SKM-1 treated with dmso at 0.1 percent for 144 hours (cell line): ENCODE data around the gene ANKS1B.
"Not testable (repeated sequence)": the region's sequence is repeated elsewhere in the genome, so short reads cannot be mapped to it uniquely, and the experiment has no call there.

ENCODE experiments used
- DNase-seq: peaks from one replicate; lab custom pipeline; 2025; ENCODE audit not compliant: unreplicated experiment; lab: John Stamatoyannopoulos, UW

Gene ANKS1B

GRCh38 chr12:98799822-98800221, 1184.9 kb downstream of the ANKS1B start:
- DNase-seq: no peak

- no peak for DNase-seq
Observed at GRCh38 chr12:98799146-98799810, 1185.5 kb downstream of the ANKS1B start.

DNA sequence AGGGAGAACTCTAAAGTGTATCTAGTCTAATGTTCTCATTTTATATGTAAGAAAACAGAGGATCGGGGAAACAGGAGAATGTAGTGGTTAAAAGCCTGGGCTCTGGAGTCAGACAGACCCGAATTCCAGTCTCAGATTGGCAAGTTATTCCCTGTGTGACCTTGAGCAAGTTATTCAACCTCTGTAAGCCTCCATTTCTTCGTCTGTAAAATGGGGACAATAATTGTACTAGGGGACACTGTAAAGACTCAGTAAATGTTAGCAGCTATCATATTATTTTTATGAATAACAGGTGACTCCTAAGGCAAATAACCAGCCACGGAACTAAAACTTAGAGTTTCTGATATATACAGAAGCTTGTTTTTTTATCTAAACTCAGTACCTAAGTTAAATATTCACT, 1187.5 kb downstream of the ANKS1B start:
- DNase-seq: no peak

DNA sequence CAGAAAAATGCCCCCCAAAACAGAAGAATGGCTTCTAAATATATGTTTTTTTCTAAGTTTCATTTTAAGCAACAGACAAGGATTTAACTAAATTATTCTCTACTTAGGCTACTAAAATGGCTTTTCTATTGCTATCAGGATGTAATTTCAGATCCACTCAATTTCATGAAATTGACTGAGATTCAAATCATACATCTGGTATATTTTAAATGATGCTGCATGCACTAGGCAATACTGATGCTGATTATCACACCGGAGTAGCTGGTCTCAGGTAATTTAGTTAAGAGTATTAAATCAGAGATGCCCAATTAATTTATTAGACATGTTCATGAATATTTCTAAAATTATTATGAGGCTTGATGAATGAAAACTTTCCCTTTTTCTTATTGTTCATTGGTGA, 1188.0 kb downstream of the ANKS1B start:
- no peak for DNase-seq

DNA sequence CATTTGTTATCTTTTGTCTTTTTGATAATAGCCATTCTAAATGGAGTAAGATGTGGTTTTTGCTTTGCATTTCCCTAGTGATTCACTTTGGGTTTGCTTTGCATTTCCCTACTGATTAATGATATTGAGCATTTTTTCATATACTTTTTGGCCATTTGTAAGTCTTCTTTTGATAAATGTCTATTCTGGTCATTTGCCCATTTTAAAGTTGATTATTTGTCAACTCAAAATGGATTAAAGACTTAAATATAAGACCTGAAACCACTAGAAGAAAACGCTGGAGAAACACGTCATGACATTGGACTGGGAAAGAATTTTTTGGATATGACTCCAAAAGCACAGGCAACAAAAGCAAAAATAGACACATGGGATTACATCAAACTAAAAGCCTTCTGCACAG, 1191.6 kb downstream of the ANKS1B start:
- DNase-seq: no peak

DNA sequence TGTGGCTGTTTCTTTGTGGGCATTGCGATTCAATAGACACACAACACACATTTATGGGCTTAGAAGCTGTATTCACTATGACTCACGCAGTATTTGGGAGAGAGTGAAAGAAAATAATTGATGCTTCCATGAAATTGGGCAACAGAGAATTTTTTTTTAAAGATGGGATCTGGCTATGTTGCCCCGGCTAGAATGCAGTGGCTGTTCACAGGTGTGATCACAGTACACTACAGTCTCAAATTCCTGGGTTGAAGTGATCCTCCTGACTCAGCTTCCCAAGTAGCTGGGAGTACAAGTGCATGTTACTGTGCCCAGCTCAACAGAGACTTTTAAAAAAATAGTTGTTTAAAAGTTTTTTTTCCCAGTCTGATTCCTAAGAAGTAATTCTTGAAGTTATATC, 1193.3 kb downstream of the ANKS1B start:
- DNase-seq: no peak

DNA sequence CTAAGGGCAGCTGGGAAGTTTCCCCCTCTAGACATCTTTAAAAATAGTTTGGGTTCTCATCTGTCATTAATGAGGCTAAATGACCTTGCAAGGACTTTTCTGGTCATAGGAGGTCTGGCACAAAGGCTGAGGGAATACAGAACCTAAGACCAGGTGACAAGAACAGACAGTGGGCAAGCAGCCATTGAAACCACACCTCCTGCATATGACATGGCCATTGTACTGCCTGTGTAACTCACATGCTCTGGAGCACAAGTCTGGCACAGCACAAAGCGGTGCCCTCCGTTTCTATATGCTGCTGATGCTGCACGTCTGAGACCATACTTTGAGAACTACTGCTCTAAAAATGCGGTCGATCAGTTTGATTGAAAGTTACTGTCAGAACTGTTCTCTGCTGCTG, 1196.3 kb downstream of the ANKS1B start:
- DNase-seq: no peak

DNA sequence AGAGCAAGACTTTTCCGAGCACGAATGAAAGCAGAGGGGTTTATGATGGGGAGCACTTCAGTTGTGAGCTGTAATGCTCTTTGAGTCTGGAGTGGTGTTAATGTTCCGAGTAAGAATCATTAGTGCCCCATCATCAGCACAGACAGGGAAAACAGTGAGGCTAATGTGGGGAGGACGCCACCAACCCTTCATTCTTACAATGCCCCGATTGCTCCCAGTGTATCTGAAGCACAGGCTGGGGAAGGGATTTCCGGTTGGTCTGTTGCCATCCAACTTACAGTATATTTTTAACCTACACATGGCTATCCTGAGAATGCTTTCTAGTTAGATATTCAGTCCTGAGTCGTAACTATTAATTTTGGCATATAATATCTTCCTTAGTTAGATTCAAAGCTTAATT, 1198.1 kb downstream of the ANKS1B start:
- no peak for DNase-seq

DNA sequence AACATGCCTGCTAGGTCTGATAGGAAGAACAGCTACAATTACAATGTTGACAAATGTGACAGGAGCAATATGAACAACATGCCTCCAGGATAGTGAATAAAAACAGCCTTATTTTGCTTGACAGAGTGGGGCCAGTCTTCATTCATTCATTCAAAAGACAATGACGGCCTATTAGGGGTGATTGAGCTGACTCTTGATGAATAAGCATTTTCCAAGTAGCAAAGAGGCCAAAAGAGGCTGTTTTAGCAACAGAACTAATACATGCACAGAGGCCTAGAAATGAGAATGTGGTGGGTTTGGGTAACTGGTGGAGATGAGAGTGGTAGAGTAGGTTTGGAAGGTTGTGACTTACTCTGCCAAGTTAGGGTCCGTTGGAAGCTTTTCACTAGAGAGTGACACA, 1201.3 kb downstream of the ANKS1B start:
- DNase-seq: no peak

GRCh38 chr12:98780261-98780660, 1204.5 kb downstream of the ANKS1B start:
- no peak for DNase-seq

- DNase-seq: no peak
Observed at GRCh38 chr12:98772818-98773217, 1211.9 kb downstream of the ANKS1B start.

GRCh38 chr12:98771811-98772752, 1212.7 kb downstream of the ANKS1B start:
- DNase-seq: no peak

DNA sequence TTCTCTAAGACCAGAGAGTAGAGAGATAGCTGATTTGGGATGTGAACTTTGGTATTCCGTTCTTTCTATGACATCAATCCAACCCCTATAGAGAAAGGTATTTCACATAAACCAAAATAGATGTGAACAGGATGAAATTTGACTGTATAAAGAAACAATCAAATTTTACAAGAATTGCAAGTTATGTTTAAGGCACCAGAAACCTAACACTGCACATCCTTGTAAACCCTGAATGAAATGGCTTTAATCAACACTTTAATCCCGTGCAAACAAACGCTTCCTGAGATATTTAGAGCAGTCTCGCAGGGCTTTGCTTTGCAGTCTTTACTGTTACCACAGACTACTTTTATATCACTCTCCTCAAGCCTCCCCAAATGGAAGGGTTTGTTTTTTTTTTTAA, 1214.5 kb downstream of the ANKS1B start:
- DNase-seq: no peak

- no peak for DNase-seq
Observed at GRCh38 chr12:98769068-98769467, 1215.7 kb downstream of the ANKS1B start.

DNA sequence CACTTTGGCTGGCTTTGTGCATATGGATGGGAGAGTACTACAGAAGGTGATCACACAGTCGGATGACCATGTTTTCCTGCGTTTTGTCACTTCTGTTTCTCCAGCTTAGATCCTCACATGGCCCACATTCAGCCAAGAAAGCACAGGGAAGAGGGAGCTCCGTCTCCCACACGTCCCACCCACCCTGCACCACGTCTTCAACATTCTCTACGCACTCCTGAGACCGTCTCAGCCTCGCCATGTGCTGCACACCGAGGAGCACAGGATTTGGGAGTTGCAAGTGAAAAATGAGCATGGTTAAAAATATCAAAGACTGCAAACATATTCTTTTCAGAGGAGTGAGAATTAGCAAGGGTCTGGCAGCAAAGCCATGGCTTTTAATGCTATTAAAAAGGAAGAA, 1217.5 kb downstream of the ANKS1B start:
- DNase-seq: no peak

DNA sequence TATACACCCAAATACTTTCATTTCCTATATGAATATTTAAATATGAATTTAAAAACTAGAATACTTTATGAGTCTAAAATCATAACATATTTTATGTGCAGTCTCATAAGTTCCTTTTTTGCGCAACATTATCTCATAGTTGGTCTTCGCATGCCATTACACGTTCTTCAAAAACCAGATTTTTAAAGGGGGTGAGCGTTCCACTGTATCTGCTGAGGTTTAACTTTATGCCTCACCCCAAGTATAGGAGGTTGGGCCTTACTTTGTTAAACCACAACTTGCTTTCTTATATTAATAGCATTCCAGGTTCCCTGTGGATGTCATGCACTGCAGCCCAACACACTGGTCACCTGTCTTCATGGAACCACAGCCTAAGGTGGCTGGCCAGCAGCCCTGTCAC, 1221.1 kb downstream of the ANKS1B start:
- no peak for DNase-seq

DNA sequence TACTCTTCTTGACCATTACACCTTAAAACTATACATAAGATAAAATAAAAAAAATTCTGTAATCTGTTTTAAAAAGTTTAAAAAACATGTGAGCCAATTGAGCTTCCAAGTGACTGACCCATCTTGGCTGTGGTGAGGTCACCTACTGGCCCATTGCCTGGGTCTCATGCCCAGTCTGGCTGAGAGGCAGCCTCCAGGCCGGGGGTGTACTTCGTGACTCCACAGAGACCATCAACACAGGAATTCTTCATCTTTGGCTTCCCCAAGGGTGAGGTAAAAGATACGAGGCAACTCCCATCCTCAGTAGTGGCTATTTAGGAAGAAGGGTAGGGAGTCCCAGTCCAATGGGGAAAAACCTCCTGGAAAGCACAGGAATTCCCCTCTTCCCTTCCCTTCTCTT, 1226.4 kb downstream of the ANKS1B start:
- DNase-seq: no peak

GRCh38 chr12:98757455-98757854, 1227.3 kb downstream of the ANKS1B start:
- DNase-seq: no peak

GRCh38 chr12:98755855-98756254, 1228.9 kb downstream of the ANKS1B start:
- DNase-seq: not testable (repeated sequence)

DNA sequence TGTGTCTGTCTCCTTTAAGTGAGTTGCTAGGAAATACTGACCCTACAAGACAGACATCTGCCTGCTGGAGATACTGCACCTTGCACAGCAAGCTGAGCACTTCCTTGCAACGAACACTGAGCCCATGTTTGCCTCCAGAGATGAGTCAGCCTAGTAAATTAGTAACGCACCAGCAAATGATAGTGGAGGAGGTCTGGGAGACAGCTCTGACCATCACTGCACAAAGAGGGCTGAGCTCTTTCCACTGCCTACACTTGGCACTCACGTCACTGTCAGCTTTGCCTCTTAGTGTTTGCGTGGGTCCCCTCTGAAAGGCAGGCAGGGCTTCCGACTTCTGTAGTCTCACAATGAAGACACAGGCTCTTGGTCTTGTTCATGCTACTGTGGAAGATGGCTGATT, 1230.6 kb downstream of the ANKS1B start:
- no peak for DNase-seq

- DNase-seq: no peak
Observed at GRCh38 chr12:98752726-98753125, 1232.0 kb downstream of the ANKS1B start.

GRCh38 chr12:98751580-98752115, 1233.1 kb downstream of the ANKS1B start:
- no peak for DNase-seq
